Uterus (tissue), 4 donors: ENCODE measurements around the gene NSD1. TPM values are rescaled to one million over a fixed set of nuclear protein-coding genes. Genes with fewer than 3 reads are reported as not detected.

Experiments
- DNase-seq, 2 donors: peaks; one replicate each; pipeline ENCODE4 v3.0.0-alpha.2; 2019 to 2020
- H3K27ac ChIP-seq, 2 donors: fragments of 200-600 bp; sonication (generic); 1 replicate in 1 of 2; 2 replicates in 1 of 2; pipeline ENCODE4 v1.5.1; 2016 to 2018
- H3K27me3 ChIP-seq, 2 donors: fragments of 200-600 bp; sonication (generic); one replicate each; pipeline ENCODE4 v1.5.1; 2018 to 2019; ENCODE audit warnings: control low read depth in 1 of 2
- H3K36me3 ChIP-seq, 2 donors: fragments of 200-600 bp; sonication (generic); one replicate each; pipeline ENCODE4 v1.5.1; 2019; ENCODE audit warnings: control low read depth in 1 of 2
- H3K4me1 ChIP-seq, 2 donors: fragments of 200-600 bp; sonication (generic); one replicate each; pipeline ENCODE4 v1.5.1; 2018 to 2019; ENCODE audit warnings: control low read depth in 1 of 2
- H3K4me3 ChIP-seq, 2 donors: fragments of 200-600 bp; sonication (generic); 1 replicate in 1 of 2; 2 replicates in 1 of 2; pipeline ENCODE4 v1.5.1; 2018 to 2019; ENCODE audit warnings: mild to moderate bottlenecking in 1 of 2
- H3K9me3 ChIP-seq, 2 donors: fragments of 200-600 bp; sonication (generic); one replicate each; pipeline ENCODE4 v1.5.1; 2019; ENCODE audit warnings: control low read depth in 1 of 2
- POLR2A ChIP-seq, 2 donors: fragments of 450-650 bp; IDR thresholded peaks; one replicate each; pipeline ENCODE4 v1.6.1; 2016; ENCODE audit warnings: antibody characterized with exemption in 2 of 2, mild to moderate bottlenecking in 1 of 2, moderate library complexity in 1 of 2
- intact Hi-C: fragments of 100-400 bp; cut with DNase I; formaldehyde crosslinking; loops from one replicate; pipeline ENCODE4 v1.15.1; 2023; ENCODE audit warnings: low total_unique reads
- total RNA-seq, 4 donors: library from RNA; depleted of rRNA in 3 of 4; stranded (reverse); fragments of >200 nt in 3 of 4; gene quantifications; one replicate each; pipeline versions ENCODE4 v1.1.0 to v1.2.4, GENCODE V29; 2014 to 2023
- TF ChIP-seq, protein P1 (sequence below), 4 experiments: fragments of 200-600 bp in 2 of 4; fragments of 450-650 bp in 2 of 4; sonication (generic) in 2 of 4; IDR thresholded peaks; one replicate each; pipeline ENCODE4 v1.5.1; 2016 to 2019; ENCODE audit warnings: antibody characterized with exemption in 4 of 4, mild to moderate bottlenecking in 2 of 4, moderate library complexity in 1 of 4
- donor health status: DM: yes; HTN: yes; CAD: no.

The NSD1 gene
- total RNA-seq, 4 donors from 2014 or later: 24.1 to 132 (median 64.6) TPM

DNA sequence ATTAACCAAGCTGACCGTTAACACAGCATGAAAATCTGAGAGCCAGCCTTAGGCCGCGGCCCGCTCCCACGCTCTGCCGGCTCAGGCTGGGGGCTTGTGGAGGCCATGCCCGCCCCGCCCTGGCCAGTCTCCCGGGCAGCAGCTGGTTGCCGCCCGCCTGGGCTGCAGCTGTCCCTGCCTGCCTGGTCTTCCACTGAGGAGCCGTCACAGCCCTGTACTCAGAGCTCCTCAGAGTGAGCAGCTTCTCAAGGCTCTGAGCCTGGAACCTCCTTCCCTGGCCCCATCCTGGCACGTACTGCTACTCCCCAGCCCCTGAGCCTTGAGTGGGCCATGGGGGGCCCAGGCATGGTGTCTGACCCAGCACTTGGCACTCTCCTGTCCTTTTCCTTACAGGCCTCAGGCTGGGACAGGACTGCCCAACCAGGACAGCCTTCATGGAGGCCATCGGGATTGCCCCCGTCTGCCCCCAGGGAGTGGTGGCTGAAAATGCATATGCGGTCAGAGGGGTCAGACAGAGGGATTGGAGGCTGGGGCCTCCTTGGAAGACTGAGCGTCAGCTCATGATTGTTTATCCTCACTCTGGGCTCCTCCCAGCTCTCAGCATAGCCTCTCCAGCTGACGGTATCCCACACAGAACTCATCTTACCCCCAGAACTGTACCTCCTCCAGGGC is 35.0 kb upstream of the NSD1 start:
- no peak for DNase-seq

DNA sequence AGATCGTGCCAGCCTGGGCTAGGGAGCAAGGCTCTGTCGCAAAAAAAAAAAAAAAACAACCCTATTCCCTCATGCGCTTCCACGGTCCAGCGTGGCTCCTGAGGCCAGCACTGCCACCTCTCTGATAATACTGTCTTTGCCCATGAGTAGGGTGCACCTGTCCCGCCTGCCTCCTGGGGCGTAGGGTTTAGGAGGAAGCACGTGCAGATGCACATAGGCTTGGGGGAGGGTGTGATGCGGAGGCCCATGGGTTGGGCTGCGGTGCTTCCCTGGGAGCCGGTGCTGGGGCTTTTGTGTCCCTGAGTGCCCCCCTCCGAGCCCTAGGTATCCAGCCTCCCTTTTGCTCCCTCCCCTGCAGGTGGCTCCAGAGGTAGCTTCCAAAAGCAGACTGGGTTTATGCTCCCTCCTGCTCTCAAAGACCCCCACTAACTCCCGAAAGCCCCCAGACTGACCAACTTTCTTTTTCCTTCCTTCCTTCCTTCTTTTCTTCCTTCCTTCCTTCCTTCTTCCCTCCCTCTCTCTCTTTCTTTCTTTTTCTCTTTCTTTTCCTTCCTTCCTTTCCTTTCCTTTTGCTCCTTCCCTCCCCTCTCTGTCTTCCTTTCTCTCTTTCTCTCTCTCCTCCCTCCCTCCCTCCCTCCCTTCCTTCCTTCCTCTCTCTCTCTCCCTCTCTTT is 34.0 kb upstream of the NSD1 start:
- Histone ChIP-seq H3K4me1 (no peaks in the 10 kb centered on the region), H3K27ac (no peak overlapping the region), H3K4me3 (no peak overlapping the region), H3K9me3 (no peaks in the 10 kb centered on the region), H3K36me3 (no peaks in the 10 kb centered on the region), H3K27me3 (no peaks in the 10 kb centered on the region)
- intact Hi-C loops: no loop called here
- TF ChIP-seq, protein P1, sequence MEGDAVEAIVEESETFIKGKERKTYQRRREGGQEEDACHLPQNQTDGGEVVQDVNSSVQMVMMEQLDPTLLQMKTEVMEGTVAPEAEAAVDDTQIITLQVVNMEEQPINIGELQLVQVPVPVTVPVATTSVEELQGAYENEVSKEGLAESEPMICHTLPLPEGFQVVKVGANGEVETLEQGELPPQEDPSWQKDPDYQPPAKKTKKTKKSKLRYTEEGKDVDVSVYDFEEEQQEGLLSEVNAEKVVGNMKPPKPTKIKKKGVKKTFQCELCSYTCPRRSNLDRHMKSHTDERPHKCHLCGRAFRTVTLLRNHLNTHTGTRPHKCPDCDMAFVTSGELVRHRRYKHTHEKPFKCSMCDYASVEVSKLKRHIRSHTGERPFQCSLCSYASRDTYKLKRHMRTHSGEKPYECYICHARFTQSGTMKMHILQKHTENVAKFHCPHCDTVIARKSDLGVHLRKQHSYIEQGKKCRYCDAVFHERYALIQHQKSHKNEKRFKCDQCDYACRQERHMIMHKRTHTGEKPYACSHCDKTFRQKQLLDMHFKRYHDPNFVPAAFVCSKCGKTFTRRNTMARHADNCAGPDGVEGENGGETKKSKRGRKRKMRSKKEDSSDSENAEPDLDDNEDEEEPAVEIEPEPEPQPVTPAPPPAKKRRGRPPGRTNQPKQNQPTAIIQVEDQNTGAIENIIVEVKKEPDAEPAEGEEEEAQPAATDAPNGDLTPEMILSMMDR (IDR thresholded peaks at IDR 0.05): no peak
- TF ChIP-seq POLR2A (IDR thresholded peaks at IDR 0.05): no peak
- DNase-seq: no peak

More for the DNA sequence above, 35.0 kb upstream of the NSD1 start:
- TF ChIP-seq, protein P1 (IDR thresholded peaks at IDR 0.05): no peak
- TF ChIP-seq POLR2A (IDR thresholded peaks at IDR 0.05): no peak
- no peaks in the 10 kb centered on the region for H3K36me3 ChIP-seq
- H3K4me1 ChIP-seq: no peaks in the 10 kb centered on the region
- no peak overlapping the region for H3K27ac ChIP-seq
- no peaks in the 10 kb centered on the region for H3K27me3 ChIP-seq
- H3K9me3 ChIP-seq: no peaks in the 10 kb centered on the region
- intact Hi-C loops: no loop called here
- H3K4me3 ChIP-seq: no peak overlapping the region

DNA sequence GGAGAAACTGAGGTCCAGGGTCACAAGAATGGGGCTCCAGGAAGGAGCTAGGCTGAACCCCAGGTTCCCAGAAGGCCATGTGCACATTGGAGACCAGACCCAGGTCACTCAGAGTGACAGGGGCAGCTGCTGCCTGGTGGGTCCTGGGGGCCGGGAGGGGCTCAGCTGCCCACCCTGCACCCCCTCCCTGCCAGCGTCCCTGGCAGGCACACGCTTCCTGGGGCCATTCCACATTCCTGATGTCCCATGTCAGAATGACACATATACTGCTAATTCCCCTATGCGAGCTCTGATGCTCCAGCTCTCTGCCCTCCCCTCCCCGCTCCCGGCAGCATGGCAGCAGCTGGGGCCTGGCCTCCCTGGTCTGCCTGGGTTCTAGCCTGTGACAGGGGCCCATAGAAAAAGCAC is 32.9 kb upstream of the NSD1 start:
- H3K27me3 ChIP-seq: no peaks in the 10 kb centered on the region
- H3K4me1 ChIP-seq: no peaks in the 10 kb centered on the region
- no peak overlapping the region for H3K4me3 ChIP-seq
- H3K27ac ChIP-seq: no peak overlapping the region
- intact Hi-C loops: no loop called here
- no peak for DNase-seq
- H3K36me3 ChIP-seq: no peaks in the 10 kb centered on the region
- no peaks in the 10 kb centered on the region for H3K9me3 ChIP-seq
- no peak for TF ChIP-seq POLR2A (IDR thresholded peaks at IDR 0.05)
- TF ChIP-seq, protein P1 (IDR thresholded peaks at IDR 0.05): no peak

GRCh38 chr5:177103523-177104253 is 29.9 kb upstream of the NSD1 start:
- Histone ChIP-seq H3K4me3 (no peak overlapping the region), H3K27ac (no peak overlapping the region), H3K27me3 (no peaks in the 10 kb centered on the region), H3K36me3 (no peaks in the 10 kb centered on the region), H3K9me3 (no peaks in the 10 kb centered on the region), H3K4me1 (no peaks in the 10 kb centered on the region)
- no peak for TF ChIP-seq POLR2A (IDR thresholded peaks at IDR 0.05)
- TF ChIP-seq, protein P1 (IDR thresholded peaks at IDR 0.05): no peak
- no peak for DNase-seq
- intact Hi-C loops: no loop called here
